GM10266 (cell line): Measurements from ENCODE around the gene NEUROG1.

Source experiments
- DNase-seq: peaks from one replicate; pipeline ENCODE4 v3.0.0; 2012; ENCODE audit errors: extremely low spot score
- CTCF ChIP-seq: IDR thresholded peaks from 2 replicates; pipeline ENCODE4 v1.5.1; 2012; ENCODE audit warnings: mild to moderate bottlenecking, low read depth; ENCODE audit not compliant: control insufficient read depth, insufficient read depth; ENCODE audit errors: missing control alignments

The NEUROG1 gene

GRCh38 chr5:135492319-135492626, 43.5 kb downstream of the NEUROG1 start:
- no peak for TF ChIP-seq CTCF
- no peak for DNase-seq

GRCh38 chr5:135491552-135492318, 44.0 kb downstream of the NEUROG1 start:
- no peak for DNase-seq

GRCh38 chr5:135491038-135491551, 44.7 kb downstream of the NEUROG1 start:
- no peak for DNase-seq
- no peak for TF ChIP-seq CTCF

More at GRCh38 chr5:135491552-135492318, 44.0 kb downstream of the NEUROG1 start:
- TF ChIP-seq CTCF, result no peak

GRCh38 chr5:135490245-135491037, 45.3 kb downstream of the NEUROG1 start:
- no peak for TF ChIP-seq CTCF
- DNase-seq, result no peak

GRCh38 chr5:135489466-135490244, 46.1 kb downstream of the NEUROG1 start:
- no peak for DNase-seq
- no peak for TF ChIP-seq CTCF

- DNase-seq, result no peak
- no peak for TF ChIP-seq CTCF
Measured at GRCh38 chr5:135488727-135489465, 46.9 kb downstream of the NEUROG1 start.
